ENCODE measurements around the gene CRELD2.

CRELD2 gene

GRCh38 chr22:49894322-49895054, 23.9 kb upstream of the CRELD2 start:
- H3K4me3 ChIP-seq (ENCODE audit: low read depth, low read length): no peak overlapping the region
- no peak for DNase-seq (ENCODE audit: low read depth)
- no peak for TF ChIP-seq CTCF (IDR thresholded peaks at IDR 0.05; ENCODE audit: low read depth, low read length, missing control alignments)

GRCh38 chr22:49896201-49896600, 22.2 kb upstream of the CRELD2 start:
- no peak overlapping the region for H3K4me3 ChIP-seq (ENCODE audit: low read depth, low read length)
- no peak for TF ChIP-seq CTCF (IDR thresholded peaks at IDR 0.05; ENCODE audit: low read depth, low read length, missing control alignments)
- DNase-seq (ENCODE audit: low read depth): no peak

GRCh38 chr22:49897015-49897684, 21.3 kb upstream of the CRELD2 start:
- H3K4me3 ChIP-seq (ENCODE audit: low read depth, low read length): no peak overlapping the region
- no peak for TF ChIP-seq CTCF (IDR thresholded peaks at IDR 0.05; ENCODE audit: low read depth, low read length, missing control alignments)
- no peak for DNase-seq (ENCODE audit: low read depth)

- H3K4me3 ChIP-seq (ENCODE audit: low read depth, low read length): no peak overlapping the region
- DNase-seq (ENCODE audit: low read depth): no peak
- TF ChIP-seq CTCF (IDR thresholded peaks at IDR 0.05; ENCODE audit: low read depth, low read length, missing control alignments): no peak
Observed at GRCh38 chr22:49899530-49899929, 18.9 kb upstream of the CRELD2 start.

- TF ChIP-seq CTCF (IDR thresholded peaks at IDR 0.05; ENCODE audit: low read depth, low read length, missing control alignments): no peak
- H3K4me3 ChIP-seq (ENCODE audit: low read depth, low read length): no peak overlapping the region
- no peak for DNase-seq (ENCODE audit: low read depth)
Observed at GRCh38 chr22:49900441-49901230, 17.8 kb upstream of the CRELD2 start.

- DNase-seq (ENCODE audit: low read depth): no peak
- no peak overlapping the region for H3K4me3 ChIP-seq (ENCODE audit: low read depth, low read length)
- no peak for TF ChIP-seq CTCF (IDR thresholded peaks at IDR 0.05; ENCODE audit: low read depth, low read length, missing control alignments)
Observed at GRCh38 chr22:49901457-49901856, 17.0 kb upstream of the CRELD2 start.

Data from GM12864 (cell line).